ENCODE data around the gene TRPM7.

Gene TRPM7

DNA sequence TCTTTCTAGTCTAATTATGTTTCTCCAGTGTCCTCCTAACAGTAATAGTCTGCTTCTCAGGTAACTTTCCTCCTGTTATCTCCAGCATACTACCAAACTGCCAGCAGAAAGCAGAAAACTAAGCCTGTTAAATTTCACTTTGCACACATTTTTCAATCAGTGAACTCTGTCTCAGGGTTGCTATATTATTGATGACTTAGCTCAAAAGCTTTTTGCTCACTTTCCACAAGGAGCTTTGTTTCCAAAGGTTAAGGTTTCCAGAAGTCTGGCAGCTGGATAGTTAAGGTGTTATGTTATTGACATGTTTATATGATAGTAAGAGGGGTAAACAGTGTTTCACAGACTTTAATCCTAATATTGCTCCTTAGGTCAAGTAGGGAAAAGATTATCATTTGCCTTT, 5.1 kb downstream of the TRPM7 start:
- H3K4me3 ChIP-seq (ENCODE audit: low read length): no peak overlapping the region
- DNase-seq (ENCODE audit: low read depth): no peak
- TF ChIP-seq, protein P1, sequence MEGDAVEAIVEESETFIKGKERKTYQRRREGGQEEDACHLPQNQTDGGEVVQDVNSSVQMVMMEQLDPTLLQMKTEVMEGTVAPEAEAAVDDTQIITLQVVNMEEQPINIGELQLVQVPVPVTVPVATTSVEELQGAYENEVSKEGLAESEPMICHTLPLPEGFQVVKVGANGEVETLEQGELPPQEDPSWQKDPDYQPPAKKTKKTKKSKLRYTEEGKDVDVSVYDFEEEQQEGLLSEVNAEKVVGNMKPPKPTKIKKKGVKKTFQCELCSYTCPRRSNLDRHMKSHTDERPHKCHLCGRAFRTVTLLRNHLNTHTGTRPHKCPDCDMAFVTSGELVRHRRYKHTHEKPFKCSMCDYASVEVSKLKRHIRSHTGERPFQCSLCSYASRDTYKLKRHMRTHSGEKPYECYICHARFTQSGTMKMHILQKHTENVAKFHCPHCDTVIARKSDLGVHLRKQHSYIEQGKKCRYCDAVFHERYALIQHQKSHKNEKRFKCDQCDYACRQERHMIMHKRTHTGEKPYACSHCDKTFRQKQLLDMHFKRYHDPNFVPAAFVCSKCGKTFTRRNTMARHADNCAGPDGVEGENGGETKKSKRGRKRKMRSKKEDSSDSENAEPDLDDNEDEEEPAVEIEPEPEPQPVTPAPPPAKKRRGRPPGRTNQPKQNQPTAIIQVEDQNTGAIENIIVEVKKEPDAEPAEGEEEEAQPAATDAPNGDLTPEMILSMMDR (conservative IDR thresholded peaks at IDR 0.05; ENCODE audit: low read depth, low read length): no peak

DNA sequence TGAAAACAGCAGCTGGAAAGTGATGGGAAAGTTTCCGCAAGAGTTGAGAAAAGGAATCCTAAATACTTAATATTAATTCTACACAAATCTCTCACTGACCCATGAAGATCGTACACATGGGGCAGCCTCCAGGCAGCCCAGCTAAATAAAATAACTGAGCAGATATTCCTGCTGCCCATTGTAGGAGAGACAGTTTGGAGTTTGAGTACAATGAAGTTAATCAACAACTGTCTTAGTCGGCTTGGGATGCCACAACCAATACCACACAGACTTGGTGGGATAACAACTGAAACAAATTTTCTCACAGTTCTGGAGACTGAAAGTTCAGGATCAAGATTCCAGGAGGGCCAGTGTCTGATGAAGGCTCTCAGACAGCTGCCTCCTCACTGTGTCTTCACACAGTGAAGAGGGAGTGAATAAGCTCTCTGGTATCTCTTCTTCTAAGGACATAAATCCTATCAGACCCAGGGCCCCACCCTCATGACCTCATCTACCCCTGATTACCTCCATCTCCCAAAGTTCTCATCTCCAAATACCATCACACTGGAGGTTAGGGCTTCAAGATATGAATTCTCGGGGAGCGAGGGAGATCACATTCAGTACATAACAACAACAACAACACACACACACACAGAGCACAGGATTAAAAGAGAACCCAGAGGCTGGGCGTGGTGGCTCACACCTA, 9.7 kb downstream of the TRPM7 start:
- TF ChIP-seq, protein P1 (conservative IDR thresholded peaks at IDR 0.05; ENCODE audit: low read depth, low read length): no peak
- DNase-seq (ENCODE audit: low read depth): no peak

DNA sequence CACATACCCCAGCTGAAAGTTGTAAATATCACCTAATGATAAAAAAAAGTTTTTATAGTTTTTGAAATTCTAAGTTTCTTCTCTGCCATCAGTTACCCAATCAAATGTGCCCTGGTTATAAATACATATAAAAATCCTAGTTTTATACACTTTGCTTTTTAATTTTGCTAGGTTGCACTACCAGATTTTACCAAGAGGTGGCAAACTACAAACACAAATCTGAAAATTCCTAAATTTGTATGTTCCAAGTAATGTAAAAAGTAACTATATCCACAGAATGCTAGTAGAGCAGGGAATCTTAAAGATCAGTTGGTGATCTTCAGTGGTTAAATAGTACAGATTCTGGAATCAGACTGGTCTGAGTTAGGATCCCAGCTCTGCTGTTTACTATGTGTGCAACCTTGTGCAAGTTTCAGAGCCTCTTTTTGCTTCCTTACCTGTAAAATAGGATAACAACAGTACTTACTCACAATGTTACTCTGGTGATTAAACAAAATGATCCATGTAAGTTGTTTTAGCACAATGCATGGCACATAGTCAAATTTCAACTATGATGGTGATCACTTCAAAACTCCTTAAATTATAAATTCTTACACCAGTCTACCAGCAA, 11.0 kb downstream of the TRPM7 start:
- DNase-seq (ENCODE audit: low read depth): no peak
- no peak overlapping the region for H3K4me3 ChIP-seq (ENCODE audit: low read length)
- TF ChIP-seq, protein P1 (conservative IDR thresholded peaks at IDR 0.05; ENCODE audit: low read depth, low read length): peak; percentile 75

More for the DNA sequence above, 9.7 kb downstream of the TRPM7 start:
- H3K4me3 ChIP-seq (ENCODE audit: low read length): no peak overlapping the region

DNA sequence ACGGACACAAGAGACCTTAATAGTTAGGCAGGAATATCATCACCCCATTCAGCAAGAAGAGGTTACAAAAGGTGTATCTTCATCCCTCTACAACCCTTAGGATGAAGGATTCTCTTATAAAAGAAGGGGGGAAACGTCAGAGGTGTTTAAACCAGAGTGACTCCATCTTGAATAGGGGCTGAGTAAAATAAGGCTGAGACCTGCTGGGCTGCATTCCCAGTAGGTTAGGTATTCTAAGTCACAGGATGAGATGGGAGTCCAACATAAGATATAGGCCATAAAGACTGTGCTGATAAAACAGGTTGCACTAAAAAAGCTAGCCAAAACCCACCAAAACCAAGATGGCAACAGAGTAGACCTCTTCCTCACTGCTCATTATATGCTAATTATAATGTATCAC, 16.5 kb downstream of the TRPM7 start:
- TF ChIP-seq, protein P1 (conservative IDR thresholded peaks at IDR 0.05; ENCODE audit: low read depth, low read length): no peak
- no peak for DNase-seq (ENCODE audit: low read depth)

DNA sequence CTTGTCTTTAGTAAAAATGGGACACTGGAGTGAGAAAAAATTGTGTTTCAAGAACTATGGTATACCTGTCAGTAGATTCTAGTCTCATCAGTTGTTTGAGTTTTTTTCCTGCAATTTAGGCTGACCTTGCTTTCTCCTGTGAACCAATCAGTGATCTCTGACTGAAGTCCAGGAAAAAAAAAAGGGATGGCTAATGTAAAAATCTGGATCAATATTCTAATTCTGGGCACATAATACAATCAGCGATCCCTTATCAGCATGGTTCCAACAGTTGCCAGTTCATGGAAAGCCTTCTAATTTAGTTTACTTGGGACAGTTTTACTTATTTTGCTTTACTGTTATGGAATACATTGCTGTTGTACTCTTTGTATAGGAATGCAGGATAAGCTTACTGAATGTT, 17.0 kb downstream of the TRPM7 start:
- TF ChIP-seq, protein P1 (conservative IDR thresholded peaks at IDR 0.05; ENCODE audit: low read depth, low read length): no peak
- DNase-seq (ENCODE audit: low read depth): no peak
- H3K4me3 ChIP-seq (ENCODE audit: low read length): no peak overlapping the region

More for the DNA sequence above, 16.5 kb downstream of the TRPM7 start:
- no peak overlapping the region for H3K4me3 ChIP-seq (ENCODE audit: low read length)

DNA sequence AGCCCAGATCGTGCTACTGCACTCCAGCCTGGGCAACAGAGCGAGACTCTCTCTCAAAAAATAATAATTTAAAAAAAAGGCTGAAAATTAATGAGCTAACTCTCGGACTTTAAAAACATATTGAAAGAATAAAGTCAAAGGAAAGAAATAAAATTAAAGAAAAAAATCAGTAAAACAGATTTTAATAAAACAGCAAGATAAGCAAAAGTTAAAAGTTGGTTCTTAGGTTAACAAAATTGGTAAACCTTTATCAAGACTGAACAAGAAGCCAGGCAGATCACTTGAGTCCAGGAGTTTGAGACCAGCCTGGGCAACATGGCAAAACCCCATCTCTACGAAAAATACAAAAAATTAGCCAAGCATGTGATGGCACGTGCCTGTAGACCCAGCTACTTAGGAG, 20.7 kb downstream of the TRPM7 start:
- no peak overlapping the region for H3K4me3 ChIP-seq (ENCODE audit: low read length)
- TF ChIP-seq, protein P1 (conservative IDR thresholded peaks at IDR 0.05; ENCODE audit: low read depth, low read length): no peak
- no peak for DNase-seq (ENCODE audit: low read depth)

DNA sequence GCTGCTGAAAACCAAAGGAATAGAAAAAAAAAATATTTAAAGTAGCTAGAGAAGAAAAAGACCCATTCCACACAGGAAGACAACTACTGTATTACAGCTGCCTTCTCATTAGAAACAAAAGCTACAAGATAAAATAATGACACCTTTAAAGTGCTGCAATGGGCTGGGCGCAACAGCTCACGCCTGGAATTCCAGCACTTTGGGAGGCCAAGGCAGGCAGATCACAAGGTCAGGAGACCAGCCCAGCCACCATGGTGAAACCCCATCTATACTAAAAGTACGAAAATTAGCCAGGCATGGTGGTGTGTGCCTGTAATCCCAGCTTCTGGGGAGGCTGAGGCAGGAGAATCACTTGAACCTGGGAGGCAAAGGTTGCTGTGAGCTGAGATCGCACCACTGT, 31.0 kb downstream of the TRPM7 start:
- no peak overlapping the region for H3K4me3 ChIP-seq (ENCODE audit: low read length)
- TF ChIP-seq, protein P1 (conservative IDR thresholded peaks at IDR 0.05; ENCODE audit: low read depth, low read length): no peak
- DNase-seq (ENCODE audit: low read depth): no peak
